GM03348 (cell line): ENCODE results near the gene FBP1.
"Not testable (repeated sequence)": the region's sequence is repeated elsewhere in the genome, so short reads cannot be mapped to it uniquely, and the experiment has no call there.

Experiments
- DNase-seq: peaks from one replicate; pipeline ENCODE4 v3.0.0; 2012; ENCODE audit warnings: low spot score

FBP1 gene

DNA sequence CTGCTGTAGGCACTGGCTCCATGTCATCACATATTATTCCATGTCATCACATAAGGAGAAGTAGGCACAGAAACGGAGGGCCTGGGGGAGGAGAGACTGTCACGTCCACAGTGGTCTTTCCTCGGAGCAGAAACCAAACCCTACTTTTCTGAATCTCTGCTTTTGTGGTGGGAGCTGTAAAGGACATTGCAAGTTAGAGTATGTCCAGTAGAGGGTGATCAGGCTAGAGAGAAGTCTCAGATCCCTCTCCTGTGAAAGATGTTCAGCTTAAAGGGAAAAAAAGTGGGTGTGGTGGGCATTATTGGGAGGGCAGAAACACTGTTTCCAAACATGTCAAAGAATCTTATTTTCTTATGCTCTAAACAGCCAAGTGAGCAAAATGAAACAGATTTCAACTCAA lies 26.3 kb downstream of the FBP1 start:
- DNase-seq = peak; percentile 23

DNA sequence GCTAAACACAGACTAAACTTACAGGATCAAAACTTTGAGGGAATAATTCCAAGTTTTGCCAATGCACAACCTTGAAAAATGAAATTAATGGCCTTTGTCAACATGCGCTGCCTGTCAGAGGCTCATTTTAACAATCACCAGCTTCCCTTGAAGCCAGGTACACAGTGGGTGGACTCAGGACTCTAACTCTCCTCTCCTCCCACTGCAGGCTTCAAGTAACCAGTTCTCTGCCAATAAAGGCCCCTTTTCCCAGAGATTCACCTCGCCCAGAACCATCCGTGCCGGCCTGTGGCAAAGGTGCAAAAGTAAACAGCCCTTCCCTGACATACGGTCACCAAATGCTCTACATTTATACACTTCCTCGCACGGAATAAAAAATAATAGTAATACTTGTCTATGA lies 27.2 kb downstream of the FBP1 start:
- no peak for DNase-seq

DNA sequence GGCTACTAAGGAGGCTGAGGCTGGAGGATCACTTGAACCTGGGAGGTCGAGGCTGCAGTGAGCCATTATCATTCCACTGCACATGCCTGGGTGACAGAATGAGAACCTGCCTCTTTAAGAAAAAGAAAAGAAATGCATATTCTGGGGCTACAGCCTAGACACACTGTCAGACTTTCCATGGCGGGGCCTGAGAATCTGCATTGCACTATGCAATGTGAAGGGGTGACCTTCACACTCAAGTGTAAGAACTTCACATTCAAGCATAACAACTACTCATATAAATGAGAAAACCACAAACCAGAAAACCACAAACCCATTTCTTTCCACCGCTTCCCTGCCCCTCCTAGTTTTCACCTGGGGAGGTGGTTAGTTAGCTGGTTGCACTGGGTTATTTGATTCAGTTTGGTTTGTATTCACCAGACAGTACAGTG lies 27.7 kb downstream of the FBP1 start:
- DNase-seq = no peak

DNA sequence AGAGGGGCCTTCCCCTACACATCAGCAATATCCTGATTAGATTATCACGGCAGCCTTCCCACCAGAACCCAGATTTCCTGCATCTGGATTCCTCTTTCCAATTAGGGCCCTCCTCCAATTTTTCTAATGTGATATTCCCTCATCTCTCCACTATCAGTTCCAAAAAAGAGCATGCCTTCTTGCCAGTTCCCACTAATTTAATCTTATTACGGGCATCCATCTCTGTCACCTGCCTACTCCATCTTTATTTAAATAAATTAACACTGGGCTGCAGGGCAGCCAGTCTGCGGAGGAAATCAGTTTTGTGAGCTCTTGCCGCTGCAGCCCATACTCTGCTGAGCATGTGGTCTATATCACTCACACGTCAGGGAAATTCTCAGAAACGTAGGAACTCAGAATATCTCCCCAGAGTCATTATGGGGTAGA lies 29.1 kb downstream of the FBP1 start:
- no peak for DNase-seq

DNA sequence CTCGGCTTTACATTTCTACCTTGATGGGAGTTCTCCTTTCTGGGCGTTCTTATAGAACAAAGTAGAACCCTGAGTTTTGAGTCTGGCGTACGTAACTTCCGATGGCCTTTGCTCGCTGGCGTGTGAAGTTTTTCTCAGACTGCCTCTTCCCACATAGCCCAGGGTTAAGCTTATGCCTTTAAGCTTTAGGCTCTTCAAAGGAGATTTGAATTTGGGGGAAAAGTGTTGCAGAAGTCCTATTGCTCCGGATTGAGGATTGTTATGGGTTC lies 32.0 kb downstream of the FBP1 start:
- DNase-seq = no peak

DNA sequence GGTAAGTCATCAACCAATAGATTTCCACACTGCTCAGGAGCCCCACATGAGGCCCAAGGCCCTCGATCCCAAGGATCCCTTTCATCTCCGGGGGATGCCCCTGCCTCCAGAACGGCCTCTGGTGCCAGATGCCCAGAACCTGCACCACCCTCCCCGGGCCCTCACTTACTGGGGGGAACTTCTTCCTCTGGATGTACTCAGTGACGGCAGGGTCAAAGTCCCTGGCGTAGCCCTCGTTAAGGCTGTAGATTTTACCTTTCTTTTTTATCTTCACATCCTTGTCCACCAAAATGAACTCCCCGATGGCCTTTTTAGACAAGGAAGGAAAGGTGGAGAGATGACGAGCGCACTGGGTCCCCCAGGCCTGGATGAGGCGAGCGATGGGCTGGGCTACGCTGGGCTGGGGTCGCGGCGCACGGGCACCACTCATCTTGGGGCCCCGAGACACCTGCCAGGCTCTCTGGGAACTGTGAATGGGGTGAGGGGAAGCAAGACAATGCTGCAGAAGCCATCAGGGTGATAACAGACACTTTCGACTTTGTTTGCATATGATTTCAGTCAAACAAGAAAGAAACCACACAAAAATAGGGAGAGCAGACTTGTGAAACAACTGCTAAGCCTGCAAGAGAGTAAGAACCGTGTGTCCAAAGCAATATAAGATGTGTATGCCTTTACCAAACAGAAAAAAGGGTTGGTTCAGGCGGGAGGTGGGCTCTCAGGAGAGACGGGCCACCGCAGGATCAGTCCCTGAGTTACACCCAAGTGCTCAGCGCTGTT lies 32.5 kb downstream of the FBP1 start:
- no peak for DNase-seq

DNA sequence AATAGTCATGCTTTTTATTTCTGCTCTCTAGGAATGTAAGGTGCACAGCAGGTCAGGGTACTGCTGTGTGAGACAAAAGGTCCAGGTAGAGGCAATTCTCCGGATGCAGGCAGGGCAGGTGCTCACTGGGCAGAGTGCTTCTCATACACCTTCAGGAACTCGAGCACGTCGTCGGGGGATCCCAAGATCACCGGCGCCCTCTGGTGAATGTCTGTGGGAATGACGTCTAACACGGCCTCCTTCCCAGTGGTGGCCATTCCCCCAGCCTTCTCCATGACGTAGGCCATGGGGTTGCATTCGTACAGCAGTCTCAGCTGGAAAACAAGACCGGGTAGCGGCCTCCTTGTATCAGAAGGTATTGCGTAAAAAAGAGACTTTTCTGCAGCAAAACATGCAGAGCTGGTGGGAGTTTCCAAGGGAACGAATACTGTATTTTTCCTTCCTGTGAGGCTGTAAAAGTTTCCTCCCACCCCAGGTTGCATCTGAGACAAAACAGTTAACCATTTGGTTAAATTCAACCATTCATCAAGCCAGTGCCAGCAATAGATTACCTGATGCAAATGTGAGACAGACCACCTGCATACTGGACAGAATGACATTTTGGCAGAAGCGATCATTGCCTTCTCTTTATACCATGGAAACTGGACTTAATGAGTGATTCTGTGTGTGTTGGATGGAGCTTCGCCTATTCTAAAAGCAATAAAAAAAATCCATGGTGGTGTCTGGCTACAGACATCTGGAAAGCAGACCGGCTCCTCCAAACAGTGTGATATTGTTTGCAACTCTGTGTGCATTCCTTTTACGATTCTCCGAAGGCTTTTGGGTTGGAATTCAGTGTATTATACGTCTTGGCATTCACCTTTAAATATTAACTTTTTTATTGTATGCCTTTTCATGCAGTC lies 35.8 kb downstream of the FBP1 start:
- DNase-seq = peak; percentile 86

DNA sequence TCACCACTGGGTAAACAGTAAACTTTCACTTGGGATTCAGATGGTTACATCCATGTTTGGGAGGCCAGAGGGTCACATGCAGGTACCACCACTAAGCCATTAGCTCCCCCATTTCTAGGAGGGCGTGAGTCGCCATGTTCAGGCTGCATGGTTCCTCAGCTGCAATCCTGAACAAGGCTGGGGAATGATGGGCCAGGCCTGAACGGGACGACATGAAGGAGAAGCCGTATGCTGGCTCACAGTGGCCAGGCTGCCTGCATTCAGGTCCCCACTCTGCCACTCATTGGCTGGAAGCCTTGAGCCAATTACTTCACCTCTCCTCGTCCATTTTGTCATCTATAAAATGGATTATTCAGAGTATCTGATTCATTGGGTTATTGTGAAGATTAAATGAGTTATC lies 36.7 kb downstream of the FBP1 start:
- no peak for DNase-seq

DNA sequence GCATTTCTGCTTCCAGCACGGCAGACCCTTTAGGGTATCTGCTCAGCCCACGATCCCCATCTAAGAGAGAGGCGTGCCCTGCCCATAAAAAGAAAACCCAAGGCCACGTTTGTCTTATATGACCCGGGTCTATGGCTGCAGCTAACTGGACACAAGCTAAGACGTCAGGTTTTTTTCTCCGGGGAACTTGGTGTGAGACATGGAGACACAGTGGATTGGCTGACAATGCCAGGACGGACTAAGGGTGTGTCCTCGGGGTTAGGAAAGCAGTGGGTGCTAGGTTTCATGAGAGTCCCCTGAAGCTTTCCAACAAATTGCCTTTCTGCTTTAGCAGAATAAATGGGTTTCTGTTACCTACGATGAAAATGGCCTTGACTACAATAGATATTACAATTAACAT lies 38.6 kb downstream of the FBP1 start:
- DNase-seq = no peak

DNA sequence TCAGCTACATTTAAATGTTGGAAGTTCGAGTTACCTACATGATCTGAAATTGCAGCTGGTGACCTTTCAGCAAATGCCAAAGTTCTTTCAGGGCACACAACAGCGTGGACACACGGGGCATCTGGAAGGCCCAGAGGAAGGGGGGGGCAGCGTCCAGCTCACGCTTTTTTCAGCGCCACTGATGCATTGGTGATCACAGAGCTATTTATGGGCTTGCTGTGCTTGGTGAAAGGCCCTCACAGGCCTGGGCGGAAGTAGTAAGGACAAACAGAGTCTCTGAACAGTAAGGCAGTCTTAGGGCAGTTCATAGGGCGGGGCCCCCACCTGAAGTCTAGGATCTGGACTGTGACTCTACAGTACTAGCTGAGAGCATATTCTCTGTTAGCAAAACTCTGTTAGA lies 39.1 kb downstream of the FBP1 start:
- DNase-seq = no peak

DNA sequence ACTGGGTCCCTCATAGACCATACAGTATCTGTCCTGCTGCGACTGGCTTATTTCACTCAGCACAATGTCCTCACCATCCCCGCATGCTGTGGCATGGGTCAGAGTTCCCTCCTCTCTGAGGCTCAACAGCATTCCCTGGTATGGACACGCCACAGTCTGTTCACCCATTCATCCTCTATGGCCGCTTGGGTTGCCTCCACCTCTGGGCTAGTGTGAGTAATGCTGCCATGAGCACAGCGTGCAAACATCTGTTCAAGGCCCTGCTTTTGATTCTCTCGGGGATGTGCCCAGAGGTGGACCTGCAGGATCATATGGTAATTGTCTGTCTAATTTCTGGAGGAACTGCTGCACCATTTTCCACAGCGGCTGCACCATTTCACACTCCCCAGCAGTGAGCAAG lies 40.2 kb downstream of the FBP1 start:
- no peak for DNase-seq

DNA sequence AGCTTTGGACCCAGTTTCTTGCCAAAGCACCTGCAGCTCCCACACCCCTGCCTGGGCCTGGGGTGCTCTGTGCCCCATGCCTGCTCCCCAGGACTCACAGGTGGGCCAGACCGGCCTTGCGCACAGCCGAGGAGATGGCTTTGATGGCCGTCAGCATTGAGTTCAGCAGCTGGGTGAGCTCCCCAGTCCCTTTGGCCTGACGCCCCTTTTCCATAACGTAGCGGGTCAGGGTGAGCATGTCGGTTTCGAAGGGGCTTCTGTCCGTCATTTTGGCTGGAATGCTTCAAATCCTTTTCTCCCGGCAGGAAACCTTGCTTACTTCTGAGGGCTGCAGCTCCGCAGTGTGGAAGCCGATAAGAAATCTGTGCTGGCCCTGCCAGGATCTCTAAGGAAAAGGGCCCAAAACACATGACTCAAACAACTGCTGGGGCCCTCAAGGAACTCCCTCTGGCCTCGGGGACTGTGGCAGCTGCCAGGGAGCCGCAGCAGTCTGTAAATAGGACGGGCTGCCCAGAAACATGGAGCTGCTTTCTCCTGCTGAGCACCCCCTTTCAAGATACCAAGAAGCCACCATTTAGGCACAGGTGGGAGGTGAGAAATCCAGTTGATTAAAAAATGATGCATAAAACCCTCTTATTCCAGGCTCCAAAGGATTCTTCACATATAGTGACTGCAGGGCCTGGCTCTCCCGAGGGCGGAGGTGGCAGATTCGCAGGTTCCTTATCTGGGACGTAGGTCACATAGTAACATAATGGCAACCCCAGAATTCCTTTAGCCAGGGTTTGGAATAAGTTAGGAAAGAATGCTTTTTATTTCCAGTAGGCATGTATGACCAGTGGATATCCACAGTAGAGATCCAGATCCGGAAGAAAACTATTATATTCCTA lies 45.6 kb downstream of the FBP1 start, which contains the start of gene FBP2:
FBP2 (minus strand) TSS at position 366 of the 887 bp plus-strand sequence; CDS start at position 268, 98 bp downstream.
- no peak for DNase-seq

DNA sequence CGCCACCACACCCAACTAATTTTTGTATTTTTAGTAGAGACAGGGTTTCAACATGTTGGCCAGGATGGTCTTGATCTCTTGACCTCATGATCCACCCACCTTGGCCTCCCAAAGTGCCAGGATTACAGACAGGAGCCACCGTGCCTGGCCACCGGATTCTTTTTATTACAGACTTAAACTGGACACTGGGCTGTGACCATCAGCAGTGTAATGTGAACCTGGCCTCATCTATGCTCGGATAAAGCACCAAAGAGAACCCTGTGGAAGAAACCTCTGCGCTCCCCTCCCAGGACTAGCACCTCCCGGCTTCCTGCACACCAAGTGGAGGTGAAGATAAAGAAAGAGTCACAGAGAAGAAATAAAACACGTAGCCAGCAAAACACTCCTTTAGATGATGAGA lies 46.6 kb downstream of the FBP1 start:
- DNase-seq = not testable (repeated sequence)

DNA sequence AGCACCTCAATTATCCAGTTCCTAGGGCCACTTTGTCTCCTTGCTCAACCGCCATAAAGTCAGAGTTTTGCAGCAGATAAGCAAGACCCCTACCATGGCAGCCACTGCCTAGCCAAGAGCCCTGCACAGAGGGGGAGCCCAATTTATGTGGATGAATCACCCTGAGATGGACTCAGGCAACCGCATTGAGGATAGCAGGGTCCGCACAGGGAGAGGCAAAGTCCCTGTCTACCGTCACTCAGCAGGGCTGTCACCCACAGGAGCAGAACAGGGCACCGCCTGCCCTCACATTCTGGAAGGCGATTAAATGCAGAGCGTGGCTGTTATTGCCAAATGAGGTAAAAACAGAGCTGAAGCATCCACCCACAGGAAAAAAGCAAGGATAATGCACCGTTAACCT lies 47.4 kb downstream of the FBP1 start:
- no peak for DNase-seq

DNA sequence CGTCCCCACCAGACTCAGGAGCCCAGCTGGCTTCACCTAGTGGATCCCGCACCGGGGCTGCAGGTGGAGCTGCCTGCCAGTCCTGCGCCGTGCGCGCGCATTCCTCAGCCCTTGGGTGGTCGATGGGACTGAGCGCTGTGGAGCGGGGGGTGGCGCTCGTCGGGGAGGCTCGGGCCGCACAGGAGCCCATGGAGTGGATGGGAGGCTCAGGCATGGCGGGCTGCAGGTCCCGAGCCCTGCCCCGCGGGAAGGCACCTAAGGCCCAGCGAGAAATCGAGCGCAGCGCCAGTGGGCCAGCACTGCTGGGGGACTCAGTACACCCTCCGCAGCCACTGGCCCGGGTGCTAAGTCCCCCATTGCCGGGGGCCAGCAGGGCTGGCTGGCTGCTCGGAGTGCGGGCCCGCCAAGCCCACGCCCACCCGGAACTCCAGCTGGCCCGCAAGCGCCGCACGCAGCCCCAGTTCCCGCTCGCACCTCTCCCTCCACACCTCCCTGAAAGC lies 48.2 kb downstream of the FBP1 start:
- not testable (repeated sequence) for DNase-seq

DNA sequence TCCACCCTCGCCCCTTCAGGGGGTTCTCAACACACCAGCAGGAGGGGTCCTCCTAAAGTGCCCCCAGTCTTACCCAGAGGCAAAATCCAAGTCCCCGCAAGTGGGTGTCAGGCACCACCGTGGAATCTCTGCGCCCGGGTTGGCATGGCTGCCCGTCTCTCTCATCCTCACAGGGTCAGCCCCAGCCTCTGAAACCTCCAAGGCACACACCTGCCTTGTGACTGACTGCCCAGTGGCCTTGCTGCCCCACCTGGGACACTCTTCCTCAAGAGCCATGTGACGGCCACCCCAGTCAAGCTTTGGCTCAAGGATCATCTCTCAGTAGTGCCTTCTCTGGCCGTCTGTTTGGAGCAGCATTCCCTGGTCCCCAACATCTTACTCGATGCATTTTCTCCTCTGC lies 50.6 kb downstream of the FBP1 start:
- DNase-seq = no peak

DNA sequence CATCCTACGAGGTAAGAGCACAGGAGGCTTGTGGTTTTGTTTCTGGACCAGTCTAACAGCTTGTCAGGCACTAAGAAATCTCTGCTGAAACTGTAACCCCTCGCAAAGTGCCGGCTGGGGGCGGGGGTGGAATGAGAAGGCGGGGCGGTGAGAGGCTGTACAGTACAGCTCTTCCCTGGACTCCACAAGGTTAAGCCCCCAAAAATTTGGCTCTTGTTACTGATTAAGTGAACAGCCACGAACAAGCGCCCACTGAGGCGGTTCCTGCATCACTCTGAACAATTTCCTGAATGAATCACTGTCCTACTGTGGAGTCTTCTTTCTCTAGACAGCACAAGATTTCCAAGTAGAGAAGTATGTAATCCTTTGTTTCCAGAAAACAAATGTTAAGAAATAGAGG lies 52.5 kb downstream of the FBP1 start:
- DNase-seq = peak; percentile 54

DNA sequence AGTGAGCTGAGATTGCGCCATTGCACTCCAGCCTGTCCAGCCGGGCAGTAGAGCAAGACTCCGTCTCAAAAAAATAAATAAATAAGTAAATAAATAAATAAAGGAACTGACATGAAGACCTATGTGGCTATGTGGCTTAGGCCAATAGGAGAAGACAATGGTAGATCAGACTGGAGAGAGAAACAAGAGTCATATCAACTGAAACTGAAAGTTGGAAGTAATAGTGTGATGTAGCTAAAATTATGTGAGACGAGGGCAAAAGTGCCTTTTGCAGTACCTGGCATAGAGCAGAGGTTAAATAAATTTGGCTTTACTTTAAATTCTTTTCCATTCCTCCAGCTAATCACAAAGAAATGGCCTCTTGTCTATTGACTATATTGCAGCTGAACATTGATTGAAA lies 53.0 kb downstream of the FBP1 start:
- no peak for DNase-seq

DNA sequence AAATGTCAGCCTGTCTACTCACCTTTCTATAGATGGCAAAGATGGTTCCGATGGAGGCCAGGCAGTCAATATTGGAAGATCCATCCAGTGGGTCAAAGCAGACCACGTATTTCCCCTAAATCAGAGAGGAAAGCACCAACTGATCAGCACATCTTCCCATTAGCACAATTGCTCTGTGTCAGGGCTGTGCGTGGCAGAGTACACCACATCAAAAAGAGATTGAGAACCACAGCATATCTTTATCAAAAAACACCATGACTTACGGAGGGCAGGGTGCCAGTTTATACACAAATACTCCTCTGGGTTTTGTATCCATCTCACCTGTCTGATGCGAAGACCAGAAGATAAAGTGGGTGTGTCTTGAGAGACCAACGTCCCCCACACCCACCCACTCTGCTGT lies 54.8 kb downstream of the FBP1 start:
- no peak for DNase-seq

DNA sequence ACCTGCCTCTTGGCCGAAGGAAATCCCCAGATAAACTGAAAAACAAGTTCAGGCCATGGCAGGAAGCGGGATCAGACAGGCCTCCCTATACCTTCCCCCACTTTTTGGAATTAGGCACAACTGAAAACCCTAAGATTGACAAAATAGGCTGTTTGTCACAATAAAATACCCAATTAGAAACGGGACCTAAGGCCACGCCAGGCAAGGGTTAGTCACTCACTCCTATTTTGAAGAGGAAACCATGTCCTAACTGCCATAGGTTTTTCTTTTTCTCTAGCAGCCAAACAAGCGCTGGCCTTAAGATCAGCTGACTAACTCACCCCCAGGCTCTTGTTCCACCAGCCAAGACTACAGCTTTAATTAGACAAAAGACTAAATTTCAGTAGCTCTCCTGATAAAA lies 57.6 kb downstream of the FBP1 start:
- DNase-seq = no peak

DNA sequence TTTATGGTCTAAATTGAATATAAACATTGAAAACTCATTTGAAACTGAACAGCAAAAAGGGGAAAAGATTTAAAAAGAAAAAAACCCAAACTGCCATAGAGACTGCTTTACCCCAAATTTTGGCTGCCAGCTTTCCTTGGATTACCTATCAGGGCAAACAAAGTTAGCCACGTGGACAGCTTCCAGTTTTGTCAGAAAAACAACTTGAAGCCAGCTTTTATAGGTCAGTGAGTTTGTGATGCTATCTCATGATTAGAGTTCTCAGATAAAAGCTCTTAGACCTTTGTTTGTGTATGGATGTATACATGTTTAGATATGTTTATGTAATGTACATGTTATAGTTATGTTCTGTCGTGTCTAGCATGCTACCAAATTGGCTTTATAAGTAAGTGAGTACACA lies 61.7 kb downstream of the FBP1 start:
- DNase-seq = no peak

DNA sequence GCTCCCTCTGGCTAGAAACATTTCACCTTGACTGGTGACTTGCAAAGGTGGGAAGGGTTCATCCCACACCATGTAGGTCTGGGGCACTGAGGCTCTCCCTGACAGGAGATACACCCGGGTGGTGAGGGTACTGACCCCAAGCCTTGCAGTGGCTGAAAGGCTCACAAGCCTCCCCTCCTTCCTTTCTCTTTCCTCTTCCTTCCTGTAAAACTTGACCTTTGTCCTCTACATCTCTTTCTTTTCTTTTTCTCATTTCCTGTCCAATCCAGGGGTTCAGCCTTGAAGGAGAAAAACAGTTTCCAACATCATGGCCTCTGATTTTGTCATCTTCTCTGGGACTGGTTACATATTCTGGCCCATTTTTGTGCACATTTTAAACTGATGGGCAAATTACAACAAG lies 62.3 kb downstream of the FBP1 start:
- DNase-seq = no peak
